Measurements from ENCODE around the gene TRPV2.

The TRPV2 gene

DNA sequence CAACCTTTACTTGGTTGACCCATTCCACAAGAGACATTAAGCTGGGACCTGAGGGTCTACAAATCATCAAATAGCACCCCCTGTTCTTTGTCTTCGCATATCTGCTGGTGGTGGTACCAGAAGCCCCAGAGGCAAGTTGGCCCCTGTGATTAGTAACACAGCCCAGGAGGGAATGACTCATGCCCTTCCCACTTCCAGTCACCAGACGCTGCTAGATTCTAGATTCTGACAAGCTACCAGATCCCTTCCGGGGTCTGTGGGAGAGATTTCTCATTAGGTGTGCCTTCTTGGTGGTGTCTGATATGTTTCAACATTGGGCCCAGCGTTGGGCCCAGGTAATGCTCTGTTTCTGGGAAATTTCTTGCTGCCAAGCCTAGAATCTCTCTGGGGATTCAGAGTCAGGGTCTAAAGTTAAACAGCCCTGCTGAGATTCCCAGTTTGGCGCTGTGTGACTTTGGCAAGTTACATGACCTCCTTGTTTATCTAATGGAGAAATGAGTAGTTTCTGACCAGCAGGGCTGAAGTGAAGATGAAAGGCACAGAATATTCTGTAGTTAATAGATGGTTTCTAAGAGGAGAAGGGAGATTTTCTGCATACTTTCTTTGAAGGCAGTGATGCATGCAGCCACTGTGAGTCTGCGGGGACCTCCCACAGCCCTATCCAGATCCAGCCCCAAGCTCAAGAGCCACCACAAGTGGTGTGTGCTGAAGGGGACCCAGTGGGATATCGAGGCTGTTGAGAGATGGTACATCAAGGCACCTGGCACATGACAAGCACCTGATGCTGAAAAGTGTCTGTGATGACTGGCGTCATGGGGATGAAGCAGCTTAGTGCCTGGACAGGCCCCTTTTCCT is 3.9 kb downstream of the TRPV2 start:
- H3K36me3 ChIP-seq (ENCODE audit: insufficient read depth, low read length) = no peaks in the 10 kb centered on the region
- H3K27me3 ChIP-seq (ENCODE audit: insufficient read depth, low read length) = no peaks in the 10 kb centered on the region
- no peak overlapping the region for H3K4me3 ChIP-seq (ENCODE audit: low read length)
- no peak overlapping the region for H2AFZ ChIP-seq (ENCODE audit: low read depth, low read length)
- no peaks in the 10 kb centered on the region for H3K9me3 ChIP-seq (ENCODE audit: low read length)
- H3K4me1 ChIP-seq (ENCODE audit: insufficient read depth, low read length) = no peaks in the 10 kb centered on the region

DNA sequence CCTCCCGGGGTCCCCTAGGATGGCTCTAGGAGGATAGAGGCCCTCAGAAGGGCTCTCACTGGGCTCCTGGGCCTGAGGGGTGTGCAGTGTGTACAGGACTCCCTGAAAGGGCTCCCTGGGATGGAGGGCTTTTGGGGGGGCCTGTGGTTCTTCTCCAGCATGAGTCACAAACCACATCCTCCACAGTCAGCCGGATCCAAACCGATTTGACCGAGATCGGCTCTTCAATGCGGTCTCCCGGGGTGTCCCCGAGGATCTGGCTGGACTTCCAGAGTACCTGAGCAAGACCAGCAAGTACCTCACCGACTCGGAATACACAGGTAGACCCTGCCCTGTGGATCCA is 4.5 kb downstream of the TRPV2 start:
- Histone ChIP-seq H2AFZ (ENCODE audit: low read depth, low read length) (no peak overlapping the region), H3K4me1 (ENCODE audit: insufficient read depth, low read length) (no peaks in the 10 kb centered on the region), H3K27me3 (ENCODE audit: insufficient read depth, low read length) (no peaks in the 10 kb centered on the region), H3K4me3 (ENCODE audit: low read length) (no peak overlapping the region), H3K36me3 (ENCODE audit: insufficient read depth, low read length) (no peaks in the 10 kb centered on the region), H3K9me3 (ENCODE audit: low read length) (no peaks in the 10 kb centered on the region)

DNA sequence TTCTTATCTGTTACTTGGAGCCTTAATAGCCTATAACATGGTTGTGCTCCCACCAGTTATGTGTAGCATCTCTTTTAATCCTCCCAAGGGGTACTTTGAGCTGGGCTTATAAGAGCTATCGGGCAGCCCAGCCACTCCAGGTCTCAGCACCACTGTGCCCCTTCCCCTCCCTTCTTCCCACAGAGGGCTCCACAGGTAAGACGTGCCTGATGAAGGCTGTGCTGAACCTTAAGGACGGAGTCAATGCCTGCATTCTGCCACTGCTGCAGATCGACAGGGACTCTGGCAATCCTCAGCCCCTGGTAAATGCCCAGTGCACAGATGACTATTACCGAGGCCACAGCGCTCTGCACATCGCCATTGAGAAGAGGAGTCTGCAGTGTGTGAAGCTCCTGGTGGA is 7.0 kb downstream of the TRPV2 start:
- Histone ChIP-seq H3K9me3 (ENCODE audit: low read length) (no peaks in the 10 kb centered on the region), H3K36me3 (ENCODE audit: insufficient read depth, low read length) (no peaks in the 10 kb centered on the region), H2AFZ (ENCODE audit: low read depth, low read length) (no peak overlapping the region), H3K4me1 (ENCODE audit: insufficient read depth, low read length) (no peaks in the 10 kb centered on the region), H3K27me3 (ENCODE audit: insufficient read depth, low read length) (peaks cover 5% of the 10 kb centered on the region), H3K4me3 (ENCODE audit: low read length) (no peak overlapping the region)

DNA sequence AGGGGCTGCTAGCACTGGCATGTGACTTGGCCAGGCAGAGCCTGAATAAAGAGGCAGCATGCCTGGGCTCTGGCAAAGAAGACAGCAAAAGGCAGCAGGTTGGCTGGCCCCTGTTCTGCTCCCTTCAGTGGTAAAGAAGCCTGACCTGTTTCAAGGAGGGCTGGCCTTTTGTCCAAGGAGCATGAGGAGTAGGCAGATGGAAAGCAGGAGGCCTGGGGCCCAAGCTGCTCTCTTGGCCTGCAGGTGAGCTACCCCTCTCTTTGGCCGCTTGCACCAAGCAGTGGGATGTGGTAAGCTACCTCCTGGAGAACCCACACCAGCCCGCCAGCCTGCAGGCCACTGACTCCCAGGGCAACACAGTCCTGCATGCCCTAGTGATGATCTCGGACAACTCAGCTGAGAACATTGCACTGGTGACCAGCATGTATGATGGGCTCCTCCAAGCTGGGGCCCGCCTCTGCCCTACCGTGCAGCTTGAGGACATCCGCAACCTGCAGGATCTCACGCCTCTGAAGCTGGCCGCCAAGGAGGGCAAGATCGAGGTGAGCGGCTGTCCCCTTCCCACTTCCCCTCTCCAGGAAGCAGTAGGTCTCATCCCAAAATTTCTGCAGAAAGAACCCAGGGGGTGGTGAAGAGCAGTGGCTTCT is 8.0 kb downstream of the TRPV2 start:
- Histone ChIP-seq H3K27me3 (ENCODE audit: insufficient read depth, low read length) (peaks cover 5% of the 10 kb centered on the region), H3K4me3 (ENCODE audit: low read length) (no peak overlapping the region), H2AFZ (ENCODE audit: low read depth, low read length) (no peak overlapping the region), H3K4me1 (ENCODE audit: insufficient read depth, low read length) (no peaks in the 10 kb centered on the region), H3K9me3 (ENCODE audit: low read length) (no peaks in the 10 kb centered on the region), H3K36me3 (ENCODE audit: insufficient read depth, low read length) (no peaks in the 10 kb centered on the region)

DNA sequence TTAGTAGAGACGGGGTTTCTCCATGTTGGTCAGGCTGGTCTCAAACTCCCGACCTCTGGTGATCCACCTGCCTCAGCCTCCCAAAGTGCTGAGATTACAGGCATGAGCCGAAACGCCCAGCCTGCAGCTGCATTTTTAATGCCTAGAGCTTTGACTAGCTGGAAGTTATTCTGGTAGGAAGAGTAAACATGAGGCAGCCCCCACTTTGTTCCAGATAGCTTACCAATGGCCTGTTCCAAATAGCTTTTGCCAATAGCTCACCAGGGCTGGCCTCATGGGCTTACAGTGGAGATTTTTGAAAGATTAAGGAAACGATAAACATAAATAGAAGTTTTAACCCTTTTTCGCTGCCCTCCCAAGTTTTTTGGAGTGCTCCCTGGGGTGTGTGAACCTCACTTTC is 9.8 kb downstream of the TRPV2 start:
- peaks cover 5% of the 10 kb centered on the region for H3K27me3 ChIP-seq (ENCODE audit: insufficient read depth, low read length)
- no peaks in the 10 kb centered on the region for H3K36me3 ChIP-seq (ENCODE audit: insufficient read depth, low read length)
- no peak overlapping the region for H2AFZ ChIP-seq (ENCODE audit: low read depth, low read length)
- no peak overlapping the region for H3K4me3 ChIP-seq (ENCODE audit: low read length)
- no peaks in the 10 kb centered on the region for H3K9me3 ChIP-seq (ENCODE audit: low read length)
- no peaks in the 10 kb centered on the region for H3K4me1 ChIP-seq (ENCODE audit: insufficient read depth, low read length)

DNA sequence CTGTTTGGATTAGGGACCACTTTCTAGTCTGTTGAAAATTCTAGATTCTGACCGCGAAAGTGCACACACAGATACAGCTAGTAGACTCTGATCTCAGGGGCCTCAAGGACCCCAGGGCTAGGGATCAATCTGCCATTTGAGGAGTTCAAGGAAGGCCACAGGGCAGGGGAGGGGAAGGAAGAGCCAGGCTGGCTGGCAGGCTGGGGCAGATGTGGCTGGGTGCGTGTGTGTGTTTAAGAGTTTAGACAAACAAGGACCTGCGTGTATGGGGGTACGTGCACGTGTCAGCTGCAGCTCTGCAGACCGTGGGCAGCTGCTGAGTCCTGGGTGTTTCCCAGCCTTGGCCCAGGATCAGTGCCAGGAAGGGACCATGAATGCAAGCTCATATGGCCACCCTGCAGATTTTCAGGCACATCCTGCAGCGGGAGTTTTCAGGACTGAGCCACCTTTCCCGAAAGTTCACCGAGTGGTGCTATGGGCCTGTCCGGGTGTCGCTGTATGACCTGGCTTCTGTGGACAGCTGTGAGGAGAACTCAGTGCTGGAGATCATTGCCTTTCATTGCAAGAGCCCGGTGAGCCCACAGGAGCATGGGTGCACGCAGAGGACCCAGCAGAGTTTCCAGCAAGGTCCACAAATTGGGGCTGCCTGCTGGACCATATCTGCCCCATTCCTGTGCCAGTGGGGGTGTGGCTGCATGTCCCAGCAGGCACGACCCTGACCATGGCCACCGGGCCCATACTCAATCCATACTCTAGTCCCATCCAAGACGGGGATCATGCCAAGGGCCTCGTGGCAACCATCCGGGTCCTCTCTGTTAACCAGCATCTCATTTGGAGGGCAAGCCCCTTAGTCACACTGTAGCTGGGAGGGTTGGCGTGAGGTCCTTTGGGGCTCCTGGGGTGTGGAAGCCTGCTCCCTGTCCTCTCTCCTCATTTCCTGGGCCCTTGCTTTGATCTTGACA is 10.6 kb downstream of the TRPV2 start:
- Histone ChIP-seq H3K9me3 (ENCODE audit: low read length) (no peaks in the 10 kb centered on the region), H3K27me3 (ENCODE audit: insufficient read depth, low read length) (peaks cover 5% of the 10 kb centered on the region), H3K4me3 (ENCODE audit: low read length) (no peak overlapping the region), H2AFZ (ENCODE audit: low read depth, low read length) (no peak overlapping the region), H3K36me3 (ENCODE audit: insufficient read depth, low read length) (no peaks in the 10 kb centered on the region), H3K4me1 (ENCODE audit: insufficient read depth, low read length) (no peaks in the 10 kb centered on the region)

DNA sequence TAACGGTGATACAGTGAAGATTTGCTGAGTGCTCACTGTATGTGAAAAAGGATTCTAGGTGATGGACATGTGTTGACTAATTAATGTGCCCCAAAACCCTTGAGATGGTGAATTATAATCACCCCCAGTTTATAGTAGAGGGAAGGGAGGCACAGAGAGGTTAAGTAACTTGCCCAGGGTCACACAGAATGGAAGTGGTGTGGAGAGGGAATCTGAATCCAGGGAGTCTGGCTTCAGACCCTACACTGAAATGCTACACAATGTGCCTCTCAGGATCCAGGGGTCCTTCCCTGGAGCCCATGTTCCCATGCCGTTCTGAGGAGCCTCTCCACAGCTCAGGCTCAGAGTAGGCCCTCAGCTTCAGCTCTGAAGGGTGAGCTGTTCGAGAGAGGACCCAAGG is 11.6 kb downstream of the TRPV2 start:
- no peak overlapping the region for H2AFZ ChIP-seq (ENCODE audit: low read depth, low read length)
- no peaks in the 10 kb centered on the region for H3K36me3 ChIP-seq (ENCODE audit: insufficient read depth, low read length)
- H3K27me3 ChIP-seq (ENCODE audit: insufficient read depth, low read length) = peaks cover 5% of the 10 kb centered on the region
- no peaks in the 10 kb centered on the region for H3K9me3 ChIP-seq (ENCODE audit: low read length)
- no peaks in the 10 kb centered on the region for H3K4me1 ChIP-seq (ENCODE audit: insufficient read depth, low read length)
- H3K4me3 ChIP-seq (ENCODE audit: low read length) = no peak overlapping the region

DNA sequence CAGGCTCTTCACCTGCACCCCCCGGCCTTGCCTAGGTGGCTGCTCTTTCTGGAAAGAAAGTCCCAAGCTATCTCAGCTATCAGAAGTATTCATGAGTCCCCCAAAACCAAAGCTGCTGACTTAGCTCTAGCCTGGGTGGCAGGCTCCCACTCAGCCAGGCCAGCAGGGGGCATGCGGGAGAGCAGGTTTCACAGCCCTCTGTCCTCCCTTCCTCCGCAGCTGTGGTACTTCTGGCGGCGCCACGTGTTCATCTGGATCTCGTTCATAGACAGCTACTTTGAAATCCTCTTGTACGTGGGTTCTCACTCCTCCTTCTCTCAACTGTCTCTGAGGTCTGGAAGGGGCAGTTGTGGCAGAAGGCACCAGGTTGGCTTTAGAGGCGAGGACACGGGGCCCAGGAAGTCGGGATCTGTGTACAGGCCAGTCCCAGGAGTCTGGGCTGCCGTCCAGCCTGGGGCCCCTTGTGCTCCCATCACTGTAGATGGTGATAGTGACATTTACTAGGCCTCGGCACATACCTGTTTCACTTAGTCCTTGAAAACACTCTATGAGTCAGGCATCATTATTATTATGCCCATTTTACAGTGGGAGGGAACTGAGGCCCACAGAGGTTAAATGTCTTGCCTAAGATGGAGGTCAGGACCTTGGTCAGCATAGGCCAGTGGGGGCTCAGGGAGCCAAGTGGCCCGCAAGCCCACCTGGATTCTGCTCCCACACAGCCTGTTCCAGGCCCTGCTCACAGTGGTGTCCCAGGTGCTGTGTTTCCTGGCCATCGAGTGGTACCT is 12.9 kb downstream of the TRPV2 start:
- H3K4me3 ChIP-seq (ENCODE audit: low read length) = no peak overlapping the region
- H3K27me3 ChIP-seq (ENCODE audit: insufficient read depth, low read length) = peaks cover 5% of the 10 kb centered on the region
- H3K9me3 ChIP-seq (ENCODE audit: low read length) = no peaks in the 10 kb centered on the region
- H3K4me1 ChIP-seq (ENCODE audit: insufficient read depth, low read length) = no peaks in the 10 kb centered on the region
- H2AFZ ChIP-seq (ENCODE audit: low read depth, low read length) = no peak overlapping the region
- H3K36me3 ChIP-seq (ENCODE audit: insufficient read depth, low read length) = no peaks in the 10 kb centered on the region

DNA sequence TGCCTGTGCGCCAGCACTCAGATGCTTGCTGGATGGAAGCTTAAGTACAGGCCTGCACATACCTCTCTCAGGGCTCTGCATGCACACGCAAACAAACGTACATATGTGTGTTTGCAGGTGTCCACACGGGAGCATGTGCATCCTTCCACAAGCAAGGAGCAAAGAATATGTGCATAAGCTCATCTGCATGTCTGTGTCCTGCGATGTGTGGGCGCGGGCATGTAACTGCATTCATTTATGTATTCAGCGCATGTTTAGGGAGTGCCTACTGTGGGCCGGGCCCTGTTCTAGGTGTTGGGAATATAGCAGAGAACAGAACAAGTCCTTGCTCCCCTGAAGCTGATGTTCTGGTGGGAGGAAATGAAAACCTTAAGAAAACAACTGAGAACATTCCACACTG is 13.7 kb downstream of the TRPV2 start:
- Histone ChIP-seq H3K4me1 (ENCODE audit: insufficient read depth, low read length) (no peaks in the 10 kb centered on the region), H3K4me3 (ENCODE audit: low read length) (no peak overlapping the region), H3K36me3 (ENCODE audit: insufficient read depth, low read length) (no peaks in the 10 kb centered on the region)

DNA sequence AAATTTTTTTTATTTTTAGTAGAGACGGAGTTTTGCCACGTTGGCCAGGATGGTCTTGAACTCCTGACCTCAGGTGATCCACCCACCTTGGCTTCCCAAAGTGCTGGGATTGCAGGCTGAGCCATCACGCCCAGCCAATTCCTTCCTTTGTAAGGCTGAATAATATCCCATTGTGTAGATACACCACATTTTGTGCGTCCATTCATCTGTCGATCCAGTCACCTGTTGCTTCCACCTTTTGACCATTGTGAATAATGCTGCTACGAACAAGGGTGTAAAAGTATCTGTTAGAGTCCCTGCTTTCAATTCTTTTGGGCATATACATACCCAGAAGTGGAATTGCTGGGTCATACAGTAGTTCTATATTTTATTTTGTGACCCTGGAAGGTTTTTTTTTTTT is 15.3 kb downstream of the TRPV2 start:
- Histone ChIP-seq H3K36me3 (ENCODE audit: insufficient read depth, low read length) (no peaks in the 10 kb centered on the region), H2AFZ (ENCODE audit: low read depth, low read length) (no peak overlapping the region), H3K4me3 (ENCODE audit: low read length) (no peak overlapping the region), H3K4me1 (ENCODE audit: insufficient read depth, low read length) (no peaks in the 10 kb centered on the region), H3K27me3 (ENCODE audit: insufficient read depth, low read length) (peaks cover 5% of the 10 kb centered on the region), H3K9me3 (ENCODE audit: low read length) (no peaks in the 10 kb centered on the region)

More for the DNA sequence above, 13.7 kb downstream of the TRPV2 start:
- no peak overlapping the region for H2AFZ ChIP-seq (ENCODE audit: low read depth, low read length)
- H3K9me3 ChIP-seq (ENCODE audit: low read length) = no peaks in the 10 kb centered on the region
- peaks cover 5% of the 10 kb centered on the region for H3K27me3 ChIP-seq (ENCODE audit: insufficient read depth, low read length)

DNA sequence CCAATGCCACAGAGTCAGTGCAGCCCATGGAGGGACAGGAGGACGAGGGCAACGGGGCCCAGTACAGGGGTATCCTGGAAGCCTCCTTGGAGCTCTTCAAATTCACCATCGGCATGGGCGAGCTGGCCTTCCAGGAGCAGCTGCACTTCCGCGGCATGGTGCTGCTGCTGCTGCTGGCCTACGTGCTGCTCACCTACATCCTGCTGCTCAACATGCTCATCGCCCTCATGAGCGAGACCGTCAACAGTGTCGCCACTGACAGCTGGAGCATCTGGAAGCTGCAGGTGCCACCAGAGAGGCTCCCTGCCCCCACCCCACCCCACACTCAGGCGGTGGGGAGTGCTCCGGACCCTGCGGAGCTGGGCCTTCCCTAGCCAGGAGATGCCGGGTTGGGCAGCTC is 16.6 kb downstream of the TRPV2 start:
- Histone ChIP-seq H3K9me3 (ENCODE audit: low read length) (no peaks in the 10 kb centered on the region), H3K4me1 (ENCODE audit: insufficient read depth, low read length) (no peaks in the 10 kb centered on the region), H3K27me3 (ENCODE audit: insufficient read depth, low read length) (peaks cover 6% of the 10 kb centered on the region), H3K36me3 (ENCODE audit: insufficient read depth, low read length) (no peaks in the 10 kb centered on the region), H2AFZ (ENCODE audit: low read depth, low read length) (no peak overlapping the region), H3K4me3 (ENCODE audit: low read length) (no peak overlapping the region)

DNA sequence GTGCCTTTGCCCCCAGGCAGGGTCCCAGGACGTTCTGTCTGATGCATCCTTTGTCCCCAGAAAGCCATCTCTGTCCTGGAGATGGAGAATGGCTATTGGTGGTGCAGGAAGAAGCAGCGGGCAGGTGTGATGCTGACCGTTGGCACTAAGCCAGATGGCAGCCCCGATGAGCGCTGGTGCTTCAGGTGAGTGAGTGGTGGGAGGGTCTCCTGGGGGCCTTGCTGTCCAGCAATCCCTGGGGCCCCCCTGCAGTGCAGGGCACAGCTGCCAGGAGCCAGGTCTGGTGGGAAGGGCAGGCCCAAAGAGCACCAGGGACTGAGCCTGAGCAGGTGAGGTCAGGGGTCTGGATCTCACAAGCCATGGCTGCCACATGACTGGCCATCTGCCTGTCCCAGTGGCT is 18.1 kb downstream of the TRPV2 start:
- H3K9me3 ChIP-seq (ENCODE audit: low read length) = no peaks in the 10 kb centered on the region
- H3K36me3 ChIP-seq (ENCODE audit: insufficient read depth, low read length) = no peaks in the 10 kb centered on the region
- H2AFZ ChIP-seq (ENCODE audit: low read depth, low read length) = no peak overlapping the region
- H3K4me3 ChIP-seq (ENCODE audit: low read length) = no peak overlapping the region
- peaks cover 6% of the 10 kb centered on the region for H3K27me3 ChIP-seq (ENCODE audit: insufficient read depth, low read length)
- peaks cover 5% of the 10 kb centered on the region for H3K4me1 ChIP-seq (ENCODE audit: insufficient read depth, low read length)

All from neuron (in vitro differentiated cells).